Testis (tissue), 2 donors: ENCODE results near the gene FSIP1.

Experiments
- CTCF ChIP-seq, 3 experiments: fragments of 450-650 bp in 2 of 3; fragments of 200-600 bp in 1 of 3; sonication (generic) in 1 of 3; IDR thresholded peaks; one replicate each; pipeline ENCODE4 v1.5.1; 2016 to 2019; ENCODE audit warnings: antibody characterized with exemption in 3 of 3, mild to moderate bottlenecking in 2 of 3, moderate library complexity in 1 of 3
- POLR2A ChIP-seq: fragments of 450-650 bp; IDR thresholded peaks from one replicate; pipeline ENCODE4 v1.6.1; 2017; ENCODE audit warnings: antibody characterized with exemption, mild to moderate bottlenecking, moderate library complexity

- TF ChIP-seq CTCF (IDR thresholded peaks at IDR 0.05) (no peak), POLR2A (no peak)
Measured at GRCh38 chr15:39599871-39600270, 182.8 kb downstream of the FSIP1 start.
